ENCODE measurements around the gene TAAR6. TPM values are rescaled to one million over a fixed set of nuclear protein-coding genes. Genes with fewer than 3 reads are reported as not detected.
"Not testable (repeated sequence)": the region's sequence is repeated elsewhere in the genome, so short reads cannot be mapped to it uniquely, and the experiment has no call there.

Gene TAAR6
- not detected in 2 replicates for total RNA-seq
- polyA plus RNA-seq (2012): not detected

DNA sequence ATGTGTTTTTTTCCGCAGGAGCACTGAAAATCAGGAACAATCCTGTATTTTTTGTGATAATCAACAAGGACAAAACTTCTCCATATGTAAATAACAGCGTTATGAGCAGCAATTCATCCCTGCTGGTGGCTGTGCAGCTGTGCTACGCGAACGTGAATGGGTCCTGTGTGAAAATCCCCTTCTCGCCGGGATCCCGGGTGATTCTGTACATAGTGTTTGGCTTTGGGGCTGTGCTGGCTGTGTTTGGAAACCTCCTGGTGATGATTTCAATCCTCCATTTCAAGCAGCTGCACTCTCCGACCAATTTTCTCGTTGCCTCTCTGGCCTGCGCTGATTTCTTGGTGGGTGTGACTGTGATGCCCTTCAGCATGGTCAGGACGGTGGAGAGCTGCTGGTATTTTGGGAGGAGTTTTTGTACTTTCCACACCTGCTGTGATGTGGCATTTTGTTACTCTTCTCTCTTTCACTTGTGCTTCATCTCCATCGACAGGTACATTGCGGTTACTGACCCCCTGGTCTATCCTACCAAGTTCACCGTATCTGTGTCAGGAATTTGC, at the start of gene TAAR6:
Gene TAAR6 (plus strand): TSS at position 102 of the 557 bp plus-strand sequence. CDS start 0 bp downstream, at position 102.
- DNase-seq (ENCODE audit: low read depth): no peak

DNA sequence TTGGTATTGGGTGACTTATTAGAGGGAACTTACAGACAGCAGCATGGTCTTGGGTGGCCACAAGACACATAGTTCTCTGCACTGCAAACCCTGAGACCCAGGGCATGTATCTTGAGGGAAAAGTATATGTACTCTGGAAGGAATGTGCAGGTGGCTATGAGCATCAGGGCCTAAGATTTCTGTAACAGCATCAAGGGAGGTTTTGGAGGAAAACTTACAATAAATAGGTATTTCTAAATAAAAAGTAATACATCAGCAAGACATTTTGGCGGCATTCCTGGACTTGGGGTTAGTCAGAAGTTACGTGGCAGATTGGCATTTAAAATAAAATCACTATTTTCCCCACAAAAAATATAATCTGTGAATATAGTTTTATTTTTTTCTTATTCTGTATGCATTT, 49.2 kb upstream of the TAAR6 start:
- no peak for DNase-seq (ENCODE audit: low read depth)

DNA sequence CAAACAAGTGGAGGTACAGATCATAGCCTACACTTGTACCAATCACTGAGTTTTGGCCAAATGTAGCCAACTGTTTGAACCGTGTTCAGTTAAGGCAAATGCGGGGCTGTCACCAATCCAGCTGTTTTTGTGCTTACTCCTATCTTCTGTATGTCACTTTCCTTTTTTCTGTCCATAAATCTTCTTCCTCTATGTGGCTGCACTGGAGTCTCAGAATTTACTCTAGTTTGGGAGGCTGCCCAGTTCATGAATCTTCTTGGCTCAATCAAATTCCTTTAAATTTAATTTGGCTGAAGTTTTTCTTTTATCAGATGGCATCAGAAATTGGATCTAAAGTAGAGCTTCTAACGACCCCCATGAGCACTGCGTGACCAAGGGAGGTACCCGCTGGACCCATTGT, 45.5 kb upstream of the TAAR6 start:
- DNase-seq (ENCODE audit: low read depth): no peak

GRCh38 chr6:132525866-132526265, 44.3 kb upstream of the TAAR6 start:
- DNase-seq (ENCODE audit: low read depth): no peak

DNA sequence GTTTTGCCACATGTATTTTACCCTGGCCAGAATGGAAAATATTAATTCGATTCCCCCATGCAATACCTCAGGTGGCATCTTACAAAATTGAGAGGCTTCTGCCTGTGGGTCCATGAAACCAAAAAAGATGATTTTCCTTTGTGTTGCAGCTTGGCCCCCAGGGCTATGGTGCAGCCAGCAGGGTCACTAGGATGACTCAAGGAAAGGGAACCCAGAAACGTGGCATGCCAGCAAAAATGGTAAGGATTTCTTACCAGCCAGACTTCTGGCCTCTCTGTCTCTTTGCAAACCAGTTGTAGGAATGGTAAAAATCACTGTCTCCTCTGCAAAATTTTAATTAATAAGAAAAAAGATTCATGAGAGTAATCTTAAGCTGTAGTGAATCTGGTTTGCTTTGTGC, 43.7 kb upstream of the TAAR6 start:
- DNase-seq (ENCODE audit: low read depth): no peak

- DNase-seq (ENCODE audit: low read depth): no peak
These were observed 42.3 kb upstream of the TAAR6 start for GRCh38 chr6:132527791-132528190.

GRCh38 chr6:132530293-132530974, 39.7 kb upstream of the TAAR6 start:
- peak; percentile 75 for DNase-seq (ENCODE audit: low read depth)

GRCh38 chr6:132534546-132534945, 35.6 kb upstream of the TAAR6 start:
- not testable (repeated sequence) for DNase-seq (ENCODE audit: low read depth)

DNA sequence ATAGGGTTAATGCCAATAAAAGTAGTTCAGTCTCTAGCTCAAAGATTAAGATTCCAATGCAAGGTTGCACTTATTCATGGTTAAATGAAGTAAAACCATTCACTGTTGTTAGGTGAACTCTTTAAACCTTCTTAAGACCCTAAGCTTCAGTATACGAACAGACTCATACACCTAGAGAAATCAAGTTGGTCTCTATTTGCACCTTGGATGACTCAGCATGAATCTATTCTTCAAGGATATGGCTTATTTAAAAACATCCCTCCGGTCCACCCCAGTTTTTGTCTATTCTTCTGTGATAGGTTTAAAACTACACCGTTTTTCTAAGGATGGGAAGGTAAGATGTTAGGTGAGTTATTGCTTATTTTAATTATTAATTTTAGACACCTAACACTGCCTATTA, 33.0 kb upstream of the TAAR6 start:
- DNase-seq (ENCODE audit: low read depth): no peak

- no peak for DNase-seq (ENCODE audit: low read depth)
These were observed 32.1 kb upstream of the TAAR6 start, which contains the start of gene TAAR9 for GRCh38 chr6:132537977-132538376. TAAR9 (plus strand) TSS chr6:132538277; CDS start chr6:132538290, 13 bp downstream.

DNA sequence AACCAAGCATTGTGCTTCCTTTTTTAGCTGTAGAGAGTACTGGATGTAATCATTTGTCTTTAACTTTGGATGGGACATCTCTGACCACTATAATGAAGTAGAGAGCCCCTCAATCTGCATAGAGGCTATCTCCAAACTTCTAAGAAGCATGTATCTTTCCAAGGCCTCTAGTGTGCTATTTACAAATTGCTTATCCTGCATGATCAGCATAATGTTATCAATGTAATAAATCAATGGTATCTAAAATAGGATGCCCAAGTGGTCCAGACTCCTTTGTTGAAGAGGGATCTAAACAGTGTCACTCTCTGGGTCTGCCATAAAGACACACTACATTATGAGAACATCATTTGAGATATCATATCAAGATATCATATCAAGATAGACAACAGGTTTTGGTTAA, 25.3 kb upstream of the TAAR6 start:
- no peak for DNase-seq (ENCODE audit: low read depth)

DNA sequence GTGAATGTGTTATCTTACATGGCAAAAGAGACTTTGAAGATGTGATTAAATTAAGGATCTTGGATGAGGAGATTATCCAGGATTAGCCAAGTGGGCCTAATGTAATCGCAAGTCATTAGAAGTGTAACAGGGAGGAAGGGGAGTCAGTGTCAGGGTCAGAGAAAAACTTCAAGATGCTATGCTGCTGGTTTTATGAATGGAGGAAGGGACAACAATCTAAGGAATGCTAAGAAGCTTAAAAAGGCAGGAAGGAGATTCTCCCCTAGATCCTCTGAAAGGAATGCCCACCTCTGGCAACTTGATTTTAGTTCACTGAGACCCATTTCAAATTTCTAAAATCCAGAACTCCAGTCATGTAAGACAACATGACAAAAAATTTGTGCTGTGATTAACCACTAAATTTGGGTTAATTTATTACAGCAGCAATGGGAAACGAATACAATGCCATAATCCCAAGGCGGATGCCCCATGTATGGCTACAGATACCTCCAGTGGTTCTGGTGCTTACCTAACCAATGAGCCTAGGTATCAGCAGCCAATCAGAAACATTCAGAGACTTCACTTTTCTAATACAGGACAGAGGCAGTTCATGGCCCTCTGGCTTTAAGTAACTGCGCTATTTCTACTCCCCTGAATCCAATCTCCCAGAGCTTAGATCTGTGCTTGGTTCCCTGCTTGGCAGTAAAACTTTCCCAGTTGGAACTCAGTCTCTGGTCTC, 21.2 kb upstream of the TAAR6 start:
- no peak for DNase-seq (ENCODE audit: low read depth)

- DNase-seq (ENCODE audit: low read depth): no peak
These were observed 18.9 kb upstream of the TAAR6 start for GRCh38 chr6:132551214-132551613.

- DNase-seq (ENCODE audit: low read depth): no peak
These were observed 17.8 kb upstream of the TAAR6 start, which contains the start of gene TAAR8 for GRCh38 chr6:132552372-132552771. TAAR8 (plus strand) TSS chr6:132552672; CDS start chr6:132552693, 21 bp downstream.

GRCh38 chr6:132560087-132560486, 10.0 kb upstream of the TAAR6 start:
- DNase-seq (ENCODE audit: low read depth): not testable (repeated sequence)

DNA sequence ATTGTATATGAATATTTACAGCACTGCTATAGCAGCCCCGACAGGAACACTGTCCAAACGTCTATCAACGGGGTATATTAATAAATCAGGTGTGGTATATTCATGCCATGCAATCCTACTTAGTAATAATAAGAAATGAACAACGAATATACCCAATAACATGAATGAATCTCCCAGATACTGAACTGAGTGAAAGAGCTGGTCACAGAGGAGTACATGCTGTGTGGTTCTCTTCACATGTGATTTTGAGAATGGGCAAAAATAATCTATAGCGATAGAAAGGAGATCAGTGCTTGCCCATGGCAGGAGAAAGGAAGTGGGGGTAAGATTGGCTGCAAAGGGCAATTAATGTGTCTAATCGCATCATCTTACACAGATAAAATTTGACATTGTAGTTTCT, 3.7 kb upstream of the TAAR6 start:
- DNase-seq (ENCODE audit: low read depth): no peak

GRCh38 chr6:132567566-132567965, 2.6 kb upstream of the TAAR6 start:
- DNase-seq (ENCODE audit: low read depth): no peak

DNA sequence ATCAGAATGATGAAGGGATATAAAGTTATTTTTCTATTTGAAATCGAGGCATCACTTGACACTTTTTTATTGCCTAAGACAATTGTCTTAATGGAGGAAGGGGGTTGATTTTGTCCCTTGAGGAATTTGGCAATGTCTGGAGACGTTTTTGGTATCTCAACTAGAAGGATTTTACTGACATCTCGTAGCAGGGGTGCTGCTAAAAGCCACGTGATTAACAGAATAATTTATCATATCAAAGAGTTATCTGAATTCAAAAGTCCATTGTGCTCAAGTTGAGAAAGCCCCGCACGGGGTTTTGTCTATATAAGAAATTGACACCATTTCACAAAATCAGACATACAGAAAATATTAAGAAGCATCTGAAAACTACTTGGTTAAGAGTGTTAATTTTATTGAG, 1.5 kb upstream of the TAAR6 start:
- no peak for DNase-seq (ENCODE audit: low read depth)

DNA sequence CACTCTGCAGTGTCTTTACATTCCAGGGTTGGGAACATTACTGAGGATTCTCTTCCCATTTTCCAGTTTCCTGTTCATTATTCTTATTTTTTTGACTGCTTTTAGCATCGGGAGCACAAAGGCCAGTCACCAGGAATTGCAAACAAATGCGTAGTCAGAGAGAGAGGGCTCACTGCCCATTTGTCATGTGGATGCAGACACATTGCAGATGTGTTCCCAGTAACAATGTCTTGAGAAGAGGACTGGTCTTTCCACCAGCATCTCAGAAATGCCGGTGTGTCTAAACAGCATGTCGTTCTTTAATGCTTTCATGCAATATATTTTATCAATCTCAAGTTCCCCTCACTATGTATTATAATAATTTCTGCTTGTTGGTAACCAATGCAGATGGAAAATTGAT, 952 bp upstream of the TAAR6 start:
- DNase-seq (ENCODE audit: low read depth): no peak

GRCh38 chr6:132571774-132572173, 1.7 kb downstream of the TAAR6 start:
- no peak for DNase-seq (ENCODE audit: low read depth)

DNA sequence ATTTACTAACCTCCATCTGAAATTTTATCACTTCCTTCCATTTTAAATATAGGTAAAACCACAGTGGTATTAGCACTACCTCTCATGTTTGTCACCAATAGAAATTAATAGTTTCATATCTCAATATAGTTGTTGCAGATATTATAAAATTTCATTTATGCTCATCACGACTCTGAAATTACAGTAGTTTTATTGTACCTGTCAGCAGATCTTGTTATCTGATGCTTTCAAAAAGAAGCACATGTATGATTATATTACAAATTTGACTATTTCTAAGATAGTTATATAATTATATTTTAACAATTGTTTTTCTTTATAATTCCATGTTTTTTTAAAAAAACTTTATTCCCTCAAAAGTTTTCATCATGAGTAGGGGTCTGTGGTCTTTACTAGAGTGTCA, 14.6 kb downstream of the TAAR6 start:
- DNase-seq (ENCODE audit: low read depth): no peak

DNA sequence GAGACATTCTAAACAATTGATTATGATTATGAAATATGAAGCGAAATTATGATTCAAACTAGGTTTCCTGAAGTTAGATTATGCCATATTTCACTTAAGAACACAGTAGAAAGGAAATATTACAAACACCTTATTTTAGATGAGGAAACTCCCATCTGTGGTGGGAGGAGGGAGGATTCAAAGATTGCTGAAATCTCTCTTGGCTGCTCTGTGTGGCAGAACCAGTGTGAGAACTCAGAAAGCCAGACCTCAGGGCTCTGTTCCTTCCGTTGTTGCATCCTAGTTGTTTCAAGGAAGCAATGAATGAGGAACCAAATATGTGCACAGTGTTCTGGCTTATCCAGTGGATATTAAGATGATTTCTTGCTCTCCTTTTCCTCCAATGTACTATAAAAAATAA, 17.3 kb downstream of the TAAR6 start:
- DNase-seq (ENCODE audit: low read depth): no peak

Measured in myocyte (in vitro differentiated cells).